Caco-2 (cell line): Measurements from ENCODE around the gene RAP1GDS1. TPM values are rescaled to one million over a fixed set of nuclear protein-coding genes. Genes with fewer than 3 reads are reported as not detected.

ENCODE experiments used
- BruUV-seq: library from RNA; stranded (reverse); fragments of 400-500 nt; replicated peaks from 2 replicates; lab custom pipeline; 2021; lab: Mats Ljungman, UMichigan
- CTCF ChIA-PET: fragments of 300-600 bp; sonication (Branson Sonifier 250); formaldehyde crosslinking; loops from one replicate; lab custom pipeline; 2022; ENCODE audit warnings: antibody characterized with exemption; lab: Charles Lee
- POLR2A ChIA-PET: fragments of 300-600 bp; sonication (Branson Sonifier 250); formaldehyde crosslinking; loops from one replicate; lab custom pipeline; 2022; ENCODE audit warnings: antibody characterized with exemption; lab: Charles Lee
- DNase-seq, 2 experiments: peaks; one replicate each; pipeline versions ENCODE4 v3.0.0 to v3.0.0-alpha.2; 2020 to 2022
- H3K27me3 ChIP-seq: replicated peaks from 2 replicates; pipeline ENCODE4 v1.6.0; 2011; ENCODE audit warnings: low read length; ENCODE audit not compliant: control insufficient read depth, insufficient read depth
- H3K36me3 ChIP-seq: 2 replicates; pipeline ENCODE4 v1.5.1; 2011; ENCODE audit warnings: low read length; ENCODE audit not compliant: control insufficient read depth, insufficient read depth
- H3K4me1 ChIP-seq: fragments of 250-450 bp; sonication (Bioruptor Pico); 2 replicates; pipeline ENCODE4 v1.5.1; 2020; ENCODE audit warnings: mild to moderate bottlenecking
- H3K4me3 ChIP-seq: 2 replicates; pipeline ENCODE4 v1.5.1; 2011; ENCODE audit warnings: low read depth, mild to moderate bottlenecking, control low read depth, low read length
- H3K9me3 ChIP-seq: fragments of 250-450 bp; sonication (Bioruptor Pico); 2 replicates; pipeline ENCODE4 v1.5.1; 2020; ENCODE audit warnings: mild to moderate bottlenecking, moderate library complexity
- H3K27ac Mint-ChIP-seq: one replicate; pipeline ENCODE4 v1.8.0; 2022; ENCODE audit warnings: mixed read lengths; ENCODE audit not compliant: unreplicated experiment
- H3K27me3 Mint-ChIP-seq: one replicate; pipeline ENCODE4 v1.8.0; 2022; ENCODE audit warnings: mixed read lengths; ENCODE audit not compliant: insufficient read depth, unreplicated experiment
- H3K36me3 Mint-ChIP-seq: one replicate; pipeline ENCODE4 v1.8.0; 2022; ENCODE audit warnings: mild to moderate bottlenecking, mixed read lengths; ENCODE audit not compliant: insufficient read depth, unreplicated experiment
- H3K4me1 Mint-ChIP-seq: one replicate; pipeline ENCODE4 v1.8.0; 2022; ENCODE audit warnings: low read depth, mixed read lengths; ENCODE audit not compliant: unreplicated experiment
- H3K4me3 Mint-ChIP-seq: one replicate; pipeline ENCODE4 v1.8.0; 2022; ENCODE audit warnings: mild to moderate bottlenecking, moderate library complexity, mixed read lengths; ENCODE audit not compliant: unreplicated experiment
- H3K9me3 Mint-ChIP-seq: one replicate; pipeline ENCODE4 v1.8.0; 2022; ENCODE audit warnings: mixed read lengths; ENCODE audit not compliant: unreplicated experiment
- intact Hi-C: fragments of 100-400 bp; cut with micrococcal nuclease; formaldehyde crosslinking; loops from one replicate; pipeline ENCODE4 v1.10.0; 2022; ENCODE audit not compliant: unreplicated experiment
- total RNA-seq: library from RNA; stranded (reverse); gene quantifications from 2 replicates; pipeline ENCODE4 v1.2.3, GENCODE V29; 2022
- TF ChIP-seq, protein P1 (sequence below), 2 experiments: fragments of 200-600 bp in 1 of 2; IDR thresholded peaks; 1 replicate in 1 of 2; 2 replicates in 1 of 2; pipeline versions ENCODE4 v1.5.1 to v1.8.0; 2011 to 2022; ENCODE audit warnings: antibody characterized with exemption in 1 of 2, control low read depth in 1 of 2, inconsistent platforms in 1 of 2, low read depth in 1 of 2, low read length in 1 of 2, mild to moderate bottlenecking in 1 of 2, moderate library complexity in 1 of 2; ENCODE audit not compliant: insufficient read depth in 1 of 2, severe bottlenecking in 1 of 2, unreplicated experiment in 1 of 2

The RAP1GDS1 gene
- total RNA-seq, 1 experiment from 2014 or later, result 45.5 TPM

DNA sequence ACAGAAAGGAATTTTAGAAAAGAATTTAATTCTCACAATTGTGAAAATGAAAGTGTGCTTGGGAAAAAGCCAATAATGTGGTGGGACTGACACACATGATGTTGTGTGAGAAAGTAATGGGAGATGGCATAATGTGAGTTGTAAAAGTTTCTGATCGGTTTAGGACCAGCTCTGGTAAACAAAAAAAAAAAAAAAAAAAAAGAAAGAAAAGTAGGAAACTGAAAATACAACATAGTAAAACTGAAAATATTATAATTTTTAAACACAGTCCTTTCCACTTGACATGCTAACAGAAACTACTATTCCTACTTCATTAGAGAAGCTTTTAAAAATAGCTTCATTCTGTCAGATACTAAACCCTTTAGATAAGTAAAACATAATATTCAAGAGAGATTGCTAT, 28.2 kb downstream of the RAP1GDS1 start:
- Histone ChIP-seq H3K9me3 (no peaks in the 10 kb centered on the region), H3K4me3 (no peak overlapping the region), H3K4me1 (0 out of 2 replicates have a peak, but pooled peaks cover 4% of the 10 kb centered on the region), H3K27me3 (no peaks in the 10 kb centered on the region), H3K36me3 (no peaks in the 10 kb centered on the region)
- intact Hi-C loops, result no loop called here
- H3K4me1 Mint-ChIP-seq, result peaks cover 10% of the 10 kb centered on the region
- H3K4me3 Mint-ChIP-seq, result no peak overlapping the region
- H3K9me3 Mint-ChIP-seq, result no peaks in the 10 kb centered on the region
- ChIA-PET POLR2A (no interaction called here), CTCF (no interaction called here)
- TF ChIP-seq, protein P1, sequence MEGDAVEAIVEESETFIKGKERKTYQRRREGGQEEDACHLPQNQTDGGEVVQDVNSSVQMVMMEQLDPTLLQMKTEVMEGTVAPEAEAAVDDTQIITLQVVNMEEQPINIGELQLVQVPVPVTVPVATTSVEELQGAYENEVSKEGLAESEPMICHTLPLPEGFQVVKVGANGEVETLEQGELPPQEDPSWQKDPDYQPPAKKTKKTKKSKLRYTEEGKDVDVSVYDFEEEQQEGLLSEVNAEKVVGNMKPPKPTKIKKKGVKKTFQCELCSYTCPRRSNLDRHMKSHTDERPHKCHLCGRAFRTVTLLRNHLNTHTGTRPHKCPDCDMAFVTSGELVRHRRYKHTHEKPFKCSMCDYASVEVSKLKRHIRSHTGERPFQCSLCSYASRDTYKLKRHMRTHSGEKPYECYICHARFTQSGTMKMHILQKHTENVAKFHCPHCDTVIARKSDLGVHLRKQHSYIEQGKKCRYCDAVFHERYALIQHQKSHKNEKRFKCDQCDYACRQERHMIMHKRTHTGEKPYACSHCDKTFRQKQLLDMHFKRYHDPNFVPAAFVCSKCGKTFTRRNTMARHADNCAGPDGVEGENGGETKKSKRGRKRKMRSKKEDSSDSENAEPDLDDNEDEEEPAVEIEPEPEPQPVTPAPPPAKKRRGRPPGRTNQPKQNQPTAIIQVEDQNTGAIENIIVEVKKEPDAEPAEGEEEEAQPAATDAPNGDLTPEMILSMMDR (IDR thresholded peaks at IDR 0.05; ENCODE audit: insufficient read depth in 1 of 2, low read depth in 1 of 2, low read length in 1 of 2, severe bottlenecking in 1 of 2, unreplicated experiment in 1 of 2), result no peak
- no peak for DNase-seq
- no peak overlapping the region for H3K27ac Mint-ChIP-seq
- no peaks in the 10 kb centered on the region for H3K36me3 Mint-ChIP-seq
- BruUV-seq, result no TSS peak
- H3K27me3 Mint-ChIP-seq, result no peaks in the 10 kb centered on the region

DNA sequence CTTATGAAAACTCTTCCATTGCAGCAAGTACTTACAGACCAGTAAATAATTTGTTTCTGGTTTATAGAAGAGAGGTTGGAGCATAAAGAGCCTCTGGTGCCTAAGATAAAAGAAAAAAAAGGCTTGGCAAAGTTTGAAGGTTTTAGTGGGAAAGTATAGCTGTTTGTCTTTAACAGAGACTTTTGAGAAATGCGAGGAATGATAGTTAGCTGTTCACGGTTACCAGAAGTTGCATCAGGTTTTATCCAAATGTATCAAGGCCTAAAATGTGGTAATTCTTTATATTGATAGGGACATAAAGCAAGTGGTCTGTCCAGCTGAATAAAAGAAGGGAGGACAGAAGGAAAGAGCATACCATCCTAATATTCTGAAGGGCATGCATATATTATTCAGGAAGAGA, 29.3 kb downstream of the RAP1GDS1 start:
- Histone ChIP-seq H3K27me3 (no peaks in the 10 kb centered on the region), H3K9me3 (no peaks in the 10 kb centered on the region), H3K36me3 (no peaks in the 10 kb centered on the region), H3K4me1 (0 out of 2 replicates have a peak, but pooled peaks cover 4% of the 10 kb centered on the region), H3K4me3 (no peak overlapping the region)
- ChIA-PET CTCF (interaction anchor here (0.7 kb wide), 1 partner anchor 147 kb away, joined by 3 read pairs; the partner anchor contains the start of gene STPG2), POLR2A (no interaction called here)
- peak overlapping the region; percentile 85 for H3K27ac Mint-ChIP-seq
- TF ChIP-seq, protein P1 (IDR thresholded peaks at IDR 0.05; ENCODE audit: insufficient read depth in 1 of 2, low read depth in 1 of 2, low read length in 1 of 2, severe bottlenecking in 1 of 2, unreplicated experiment in 1 of 2), result no peak
- H3K4me3 Mint-ChIP-seq, result no peak overlapping the region
- DNase-seq, result no peak
- H3K36me3 Mint-ChIP-seq, result no peaks in the 10 kb centered on the region
- intact Hi-C loops, result no loop called here
- BruUV-seq, result no TSS peak
- no peaks in the 10 kb centered on the region for H3K27me3 Mint-ChIP-seq
- H3K4me1 Mint-ChIP-seq, result peaks cover 10% of the 10 kb centered on the region
- no peaks in the 10 kb centered on the region for H3K9me3 Mint-ChIP-seq

DNA sequence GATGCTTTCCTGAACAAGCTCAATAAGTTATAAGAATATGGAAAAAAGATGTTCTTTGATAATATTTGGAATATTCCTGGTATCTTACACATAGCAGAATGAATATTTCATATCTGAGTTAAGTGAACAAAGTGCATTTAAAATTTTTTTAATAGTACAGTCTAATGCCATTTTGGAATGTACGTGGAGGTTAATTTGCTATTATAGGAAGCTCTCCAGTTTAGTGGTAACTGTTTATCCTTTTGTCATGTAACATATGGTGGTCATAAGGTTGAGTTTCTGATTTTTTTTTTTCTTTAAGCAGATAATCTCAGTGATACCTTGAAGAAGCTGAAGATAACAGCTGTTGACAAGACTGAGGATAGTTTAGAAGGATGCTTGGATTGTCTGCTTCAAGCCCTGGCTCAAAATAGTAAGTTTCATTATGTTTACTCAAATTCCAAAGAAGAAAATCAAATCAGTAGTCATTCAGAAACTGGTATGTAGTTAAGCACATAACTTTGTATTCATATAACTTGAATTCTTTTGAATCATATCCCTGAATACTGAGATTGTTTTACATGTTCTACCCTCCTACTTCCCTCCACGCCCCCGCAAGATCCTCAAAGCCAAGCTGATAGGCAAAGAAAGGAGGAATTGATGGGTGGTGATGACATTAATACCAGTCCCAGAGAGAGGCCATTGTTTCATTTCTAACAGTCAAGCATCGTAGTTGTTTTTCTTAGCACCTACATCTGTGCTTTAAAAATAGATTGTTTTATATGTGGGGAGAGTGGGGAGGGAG, 32.1 kb downstream of the RAP1GDS1 start:
- 0 out of 2 replicates have a peak, but pooled peaks cover 4% of the 10 kb centered on the region for H3K4me1 ChIP-seq
- ChIA-PET POLR2A (no interaction called here), CTCF (no interaction called here)
- no TSS peak for BruUV-seq
- H3K9me3 ChIP-seq, result no peaks in the 10 kb centered on the region
- no peak overlapping the region for H3K4me3 ChIP-seq
- TF ChIP-seq, protein P1 (IDR thresholded peaks at IDR 0.05; ENCODE audit: insufficient read depth in 1 of 2, low read depth in 1 of 2, low read length in 1 of 2, severe bottlenecking in 1 of 2, unreplicated experiment in 1 of 2), result no peak
- no peak for DNase-seq
- H3K9me3 Mint-ChIP-seq, result no peaks in the 10 kb centered on the region
- H3K4me3 Mint-ChIP-seq, result no peak overlapping the region
- no peaks in the 10 kb centered on the region for H3K36me3 Mint-ChIP-seq
- H3K36me3 ChIP-seq, result no peaks in the 10 kb centered on the region
- intact Hi-C loops, result no loop called here
- no peaks in the 10 kb centered on the region for H3K27me3 Mint-ChIP-seq
- H3K27me3 ChIP-seq, result no peaks in the 10 kb centered on the region
- H3K4me1 Mint-ChIP-seq, result peaks cover 10% of the 10 kb centered on the region
- H3K27ac Mint-ChIP-seq, result no peak overlapping the region
